Thoracic aorta (tissue), 2 donors: Measurements from ENCODE around the gene SDK1. TPM values are rescaled to one million over a fixed set of nuclear protein-coding genes. Genes with fewer than 3 reads are reported as not detected.

Experiments
- ATAC-seq: fragments of 150-250 bp; one replicate; pipeline ENCODE4 v1.8.0; 2017; ENCODE audit warnings: low read depth; ENCODE audit not compliant: insufficient number of reproducible peaks, low FRiP score
- DNase-seq: peaks from one replicate; pipeline ENCODE4 v3.0.0-alpha.2; 2020; ENCODE audit warnings: low spot score
- H3K27ac ChIP-seq, 2 donors: fragments of 200-600 bp; sonication (generic); 1 replicate in 1 of 2; 2 replicates in 1 of 2; pipeline ENCODE4 v1.5.1; 2016; ENCODE audit warnings: mild to moderate bottlenecking in 2 of 2, moderate library complexity in 2 of 2
- H3K27me3 ChIP-seq: fragments of 200-600 bp; sonication (generic); replicated peaks from 2 replicates; pipeline ENCODE4 v1.6.0; 2016; ENCODE audit warnings: mild to moderate bottlenecking; ENCODE audit not compliant: insufficient read depth
- H3K36me3 ChIP-seq: fragments of 200-600 bp; sonication (generic); one replicate; pipeline ENCODE4 v1.5.1; 2016
- H3K4me1 ChIP-seq, 2 donors: fragments of 200-600 bp; sonication (generic); 1 replicate in 1 of 2; 2 replicates in 1 of 2; pipeline versions ENCODE4 v1.5.1 to v1.6.0; 2016; ENCODE audit warnings: low read depth in 2 of 2, mild to moderate bottlenecking in 1 of 2; ENCODE audit not compliant: control insufficient read depth in 1 of 2
- H3K4me3 ChIP-seq: fragments of 200-600 bp; sonication (generic); 2 replicates; pipeline ENCODE4 v1.5.1; 2016; ENCODE audit warnings: mild to moderate bottlenecking
- H3K9me3 ChIP-seq: fragments of 200-600 bp; sonication (generic); 2 replicates; pipeline ENCODE4 v1.5.1; 2016
- CTCF ChIP-seq: fragments of 200-600 bp; sonication (generic); IDR thresholded peaks from one replicate; pipeline ENCODE4 v1.5.1; 2019; ENCODE audit warnings: antibody characterized with exemption
- total RNA-seq, 2 donors: library from RNA; depleted of rRNA; stranded (reverse); fragments of >200 nt; gene quantifications; one replicate each; pipeline versions ENCODE4 v1.1.0 to v1.2.3, GENCODE V29; 2016

The SDK1 gene
- total RNA-seq, 2 donors from 2014 or later: 27.5 to 29.2 TPM

- Histone ChIP-seq H3K9me3 (no peaks in the 10 kb centered on the region), H3K36me3 (no peaks in the 10 kb centered on the region), H3K4me3 (no peak overlapping the region), H3K27ac (no peak overlapping the region), H3K27me3 (no peaks in the 10 kb centered on the region), H3K4me1 (no peaks in the 10 kb centered on the region)
- TF ChIP-seq CTCF: no peak
- no peak for DNase-seq
- ATAC-seq: no peak
These were observed 340.5 kb downstream of the SDK1 start for GRCh38 chr7:3641582-3641981.

- DNase-seq (no peak), ATAC-seq (no peak)
- H3K27ac ChIP-seq: no peak overlapping the region
- H3K9me3 ChIP-seq: no peaks in the 10 kb centered on the region
- H3K36me3 ChIP-seq: no peaks in the 10 kb centered on the region
- no peak for TF ChIP-seq CTCF
- no peaks in the 10 kb centered on the region for H3K4me1 ChIP-seq
- no peaks in the 10 kb centered on the region for H3K27me3 ChIP-seq
- no peak overlapping the region for H3K4me3 ChIP-seq
These were observed 342.0 kb downstream of the SDK1 start for GRCh38 chr7:3643091-3643490.

- ATAC-seq (no peak), DNase-seq (no peak)
- Histone ChIP-seq H3K4me3 (no peak overlapping the region), H3K9me3 (no peaks in the 10 kb centered on the region), H3K27me3 (no peaks in the 10 kb centered on the region), H3K27ac (no peak overlapping the region), H3K36me3 (peaks cover 3% of the 10 kb centered on the region), H3K4me1 (no peaks in the 10 kb centered on the region)
- no peak for TF ChIP-seq CTCF
These were observed 347.2 kb downstream of the SDK1 start for GRCh38 chr7:3648276-3648675.

DNA sequence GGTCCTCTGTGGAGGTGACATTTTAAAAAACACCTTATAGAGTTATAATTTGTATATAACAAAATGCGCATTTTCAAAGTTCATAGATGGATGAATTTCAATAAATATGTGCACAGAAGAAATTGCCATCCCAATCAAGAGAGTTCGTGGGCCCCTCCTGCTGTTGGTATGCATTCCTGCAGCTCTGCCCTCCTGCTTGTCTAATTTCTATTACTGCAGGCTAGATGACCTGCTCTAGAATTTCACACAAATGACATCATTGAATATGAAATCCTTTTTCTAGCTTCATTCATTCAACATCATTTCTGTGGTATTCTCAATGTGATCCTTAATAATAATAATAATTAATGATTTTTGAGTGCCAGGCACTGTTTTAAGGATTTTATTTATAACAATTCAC is 348.2 kb downstream of the SDK1 start:
- ATAC-seq: no peak
- H3K36me3 ChIP-seq: peaks cover 3% of the 10 kb centered on the region
- no peak overlapping the region for H3K4me3 ChIP-seq
- H3K27me3 ChIP-seq: no peaks in the 10 kb centered on the region
- no peak for TF ChIP-seq CTCF
- DNase-seq: no peak
- no peak overlapping the region for H3K27ac ChIP-seq
- no peaks in the 10 kb centered on the region for H3K4me1 ChIP-seq
- no peaks in the 10 kb centered on the region for H3K9me3 ChIP-seq

DNA sequence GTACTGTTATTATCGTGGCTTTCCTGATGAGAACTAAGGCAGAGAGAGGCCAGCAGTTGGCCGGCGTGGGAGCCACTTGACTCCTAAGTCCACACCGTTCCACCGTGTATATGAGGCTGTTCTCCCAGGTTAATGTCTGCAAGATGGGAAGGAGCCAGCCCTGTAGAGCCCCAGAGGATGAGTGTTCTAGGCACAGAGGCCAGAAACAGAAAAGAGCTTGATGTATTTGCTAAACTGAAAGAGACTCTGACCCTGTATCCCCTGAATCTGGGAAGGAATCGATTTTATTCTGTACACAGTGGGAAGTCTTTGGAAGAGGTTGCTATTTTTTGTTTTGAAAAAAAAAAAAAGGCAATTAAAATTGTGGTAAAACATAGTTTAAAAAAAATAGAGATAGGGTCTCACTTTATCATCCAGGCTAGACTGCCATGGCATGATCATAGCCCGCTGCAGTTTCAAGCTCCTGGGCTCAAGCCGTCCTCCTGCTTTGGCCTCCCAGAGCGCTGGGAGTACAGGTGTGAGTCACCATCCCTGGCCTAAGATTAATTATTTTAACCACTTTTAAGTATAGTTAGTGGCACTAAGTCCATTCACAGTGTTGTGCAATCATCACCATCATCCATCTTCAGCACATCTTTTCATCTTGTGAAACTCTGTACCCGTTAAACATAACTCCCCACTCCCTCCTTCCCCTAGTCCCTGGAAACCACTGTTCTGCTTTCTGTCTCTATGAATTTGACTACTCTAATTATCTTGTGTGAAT is 348.8 kb downstream of the SDK1 start:
- Histone ChIP-seq H3K27me3 (no peaks in the 10 kb centered on the region), H3K4me1 (no peaks in the 10 kb centered on the region), H3K4me3 (no peak overlapping the region), H3K36me3 (peaks cover 3% of the 10 kb centered on the region), H3K9me3 (no peaks in the 10 kb centered on the region), H3K27ac (no peak overlapping the region)
- no peak for TF ChIP-seq CTCF
- ATAC-seq (no peak), DNase-seq (no peak)
